Measurements from ENCODE around the gene ACSS2. TPM values are rescaled to one million over a fixed set of nuclear protein-coding genes. Genes with fewer than 3 reads are reported as not detected.

Gene ACSS2
- total and polyA plus RNA-seq, 2 donors from 2014 or later: 53.1 to 98.9 TPM

- H3K36me3 ChIP-seq (ENCODE audit: control insufficient read depth in 2 of 3, insufficient read depth in 3 of 3, low read length in 3 of 3): peaks cover 0 to 22% (median 7%) of the 10 kb centered on the region in 3 donors
- H3K27me3 ChIP-seq (ENCODE audit: control insufficient read depth, insufficient read depth, low read length): no peaks in the 10 kb centered on the region
- H3K9me3 ChIP-seq (ENCODE audit: control insufficient read depth in 2 of 3, insufficient read depth in 1 of 3, low read length in 3 of 3): no peaks in the 10 kb centered on the region
- FAIRE-seq (no peak), DNase-seq (no peak)
- intact Hi-C loops (cut with DNase I): no loop called here
- no peak overlapping the region for H3K4me3 ChIP-seq (ENCODE audit: low read length in 3 of 3)
- TF ChIP-seq CTCF (IDR thresholded peaks at IDR 0.05; ENCODE audit: borderline replicate concordance, extremely low read depth, insufficient read depth): no peak
- H3K4me1 ChIP-seq (ENCODE audit: control insufficient read depth in 2 of 3, insufficient read depth in 2 of 3, low read depth in 1 of 3, low read length in 3 of 3): peaks cover 0 to 6% (median 0%) of the 10 kb centered on the region in 3 donors
- no peak overlapping the region for H3K9ac ChIP-seq (ENCODE audit: low read length in 3 of 3)
- no peak overlapping the region for H3K27ac ChIP-seq (ENCODE audit: low read depth in 2 of 2, low read length in 2 of 2)
Observed at GRCh38 chr20:34881689-34882088, 5.3 kb downstream of the ACSS2 start.

GRCh38 chr20:34883087-34883688, 6.8 kb downstream of the ACSS2 start:
- no peak for FAIRE-seq
- no peak overlapping the region for H3K4me3 ChIP-seq (ENCODE audit: low read length in 3 of 3)
- H3K9ac ChIP-seq (ENCODE audit: low read length in 3 of 3): no peak overlapping the region
- H3K4me1 ChIP-seq (ENCODE audit: control insufficient read depth in 2 of 3, insufficient read depth in 2 of 3, low read depth in 1 of 3, low read length in 3 of 3): no peaks in the 10 kb centered on the region
- TF ChIP-seq CTCF (IDR thresholded peaks at IDR 0.05; ENCODE audit: borderline replicate concordance, extremely low read depth, insufficient read depth): no peak
- intact Hi-C loops (cut with DNase I): no loop called here
- H3K27me3 ChIP-seq (ENCODE audit: control insufficient read depth, insufficient read depth, low read length): no peaks in the 10 kb centered on the region
- no peaks in the 10 kb centered on the region for H3K9me3 ChIP-seq (ENCODE audit: control insufficient read depth in 2 of 3, insufficient read depth in 1 of 3, low read length in 3 of 3)
- DNase-seq: no peak
- no peak overlapping the region for H3K27ac ChIP-seq (ENCODE audit: low read depth in 2 of 2, low read length in 2 of 2)
- peaks cover 0 to 22% (median 7%) of the 10 kb centered on the region in 3 donors for H3K36me3 ChIP-seq (ENCODE audit: control insufficient read depth in 2 of 3, insufficient read depth in 3 of 3, low read length in 3 of 3)

- Histone ChIP-seq H3K4me3 (ENCODE audit: low read length in 3 of 3) (no peak overlapping the region), H3K27me3 (ENCODE audit: control insufficient read depth, insufficient read depth, low read length) (no peaks in the 10 kb centered on the region), H3K36me3 (ENCODE audit: control insufficient read depth in 2 of 3, insufficient read depth in 3 of 3, low read length in 3 of 3) (peaks cover 0 to 22% (median 7%) of the 10 kb centered on the region in 3 donors), H3K9ac (ENCODE audit: low read length in 3 of 3) (no peak overlapping the region), H3K4me1 (ENCODE audit: control insufficient read depth in 2 of 3, insufficient read depth in 2 of 3, low read depth in 1 of 3, low read length in 3 of 3) (peaks cover 0 to 2% (median 0%) of the 10 kb centered on the region in 3 donors), H3K27ac (ENCODE audit: low read depth in 2 of 2, low read length in 2 of 2) (no peak overlapping the region), H3K9me3 (ENCODE audit: control insufficient read depth in 2 of 3, insufficient read depth in 1 of 3, low read length in 3 of 3) (no peaks in the 10 kb centered on the region)
- FAIRE-seq: no peak
- no peak for TF ChIP-seq CTCF (IDR thresholded peaks at IDR 0.05; ENCODE audit: borderline replicate concordance, extremely low read depth, insufficient read depth)
- no peak for DNase-seq
- intact Hi-C loops (cut with DNase I): no loop called here
Observed at GRCh38 chr20:34883809-34884208, 7.4 kb downstream of the ACSS2 start.

- no peak for DNase-seq
- no peaks in the 10 kb centered on the region for H3K9me3 ChIP-seq (ENCODE audit: control insufficient read depth in 2 of 3, insufficient read depth in 1 of 3, low read length in 3 of 3)
- peaks cover 0 to 22% (median 7%) of the 10 kb centered on the region in 3 donors for H3K36me3 ChIP-seq (ENCODE audit: control insufficient read depth in 2 of 3, insufficient read depth in 3 of 3, low read length in 3 of 3)
- TF ChIP-seq CTCF (IDR thresholded peaks at IDR 0.05; ENCODE audit: borderline replicate concordance, extremely low read depth, insufficient read depth): no peak
- no peak overlapping the region for H3K4me3 ChIP-seq (ENCODE audit: low read length in 3 of 3)
- H3K9ac ChIP-seq (ENCODE audit: low read length in 3 of 3): no peak overlapping the region
- no peaks in the 10 kb centered on the region for H3K27me3 ChIP-seq (ENCODE audit: control insufficient read depth, insufficient read depth, low read length)
- no peak overlapping the region for H3K27ac ChIP-seq (ENCODE audit: low read depth in 2 of 2, low read length in 2 of 2)
- intact Hi-C loops (cut with DNase I): no loop called here
- H3K4me1 ChIP-seq (ENCODE audit: control insufficient read depth in 2 of 3, insufficient read depth in 2 of 3, low read depth in 1 of 3, low read length in 3 of 3): peaks cover 0 to 2% (median 0%) of the 10 kb centered on the region in 3 donors
- FAIRE-seq: no peak
Observed at GRCh38 chr20:34884260-34884659, 7.8 kb downstream of the ACSS2 start.
